ENCODE measurements around the gene NAA50.

Gene NAA50

DNA sequence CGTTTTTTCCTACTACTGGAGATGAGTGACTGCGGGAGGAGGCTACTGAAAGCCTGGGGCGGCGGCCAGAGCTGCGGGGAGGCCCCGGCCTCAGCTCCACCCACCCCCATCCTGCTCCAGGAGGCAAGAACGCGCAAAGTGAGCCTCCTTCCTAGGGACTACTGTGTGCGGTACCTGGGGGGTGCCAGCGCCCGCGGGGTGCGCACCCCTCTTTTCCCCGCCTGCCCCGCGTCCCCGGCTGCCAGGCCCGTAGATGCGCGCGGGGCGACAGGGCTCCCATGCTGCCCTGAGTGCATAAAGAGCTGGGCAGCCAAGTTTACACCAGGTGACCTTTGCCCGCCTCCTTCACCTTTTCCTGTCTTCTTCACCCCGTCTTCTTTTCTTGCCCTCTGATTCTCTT, 47.1 kb downstream of the NAA50 start:
- Histone ChIP-seq H3K4me1 (ENCODE audit: control insufficient read depth, insufficient read depth, low read length) (peaks cover 21% of the 10 kb centered on the region), H3K4me2 (ENCODE audit: low read length) (peak overlapping the region; percentile 69), H3K36me3 (ENCODE audit: insufficient read depth, low read length) (no peaks in the 10 kb centered on the region), H3K4me3 (ENCODE audit: low read length) (peak overlapping the region; percentile 44), H3K27me3 (ENCODE audit: control insufficient read depth, insufficient read depth, low read length) (no peaks in the 10 kb centered on the region), H3K9ac (ENCODE audit: low read depth, low read length) (no peak overlapping the region), H3K9me3 (replicated peaks; ENCODE audit: low read length) (no peaks in the 10 kb centered on the region)

DNA sequence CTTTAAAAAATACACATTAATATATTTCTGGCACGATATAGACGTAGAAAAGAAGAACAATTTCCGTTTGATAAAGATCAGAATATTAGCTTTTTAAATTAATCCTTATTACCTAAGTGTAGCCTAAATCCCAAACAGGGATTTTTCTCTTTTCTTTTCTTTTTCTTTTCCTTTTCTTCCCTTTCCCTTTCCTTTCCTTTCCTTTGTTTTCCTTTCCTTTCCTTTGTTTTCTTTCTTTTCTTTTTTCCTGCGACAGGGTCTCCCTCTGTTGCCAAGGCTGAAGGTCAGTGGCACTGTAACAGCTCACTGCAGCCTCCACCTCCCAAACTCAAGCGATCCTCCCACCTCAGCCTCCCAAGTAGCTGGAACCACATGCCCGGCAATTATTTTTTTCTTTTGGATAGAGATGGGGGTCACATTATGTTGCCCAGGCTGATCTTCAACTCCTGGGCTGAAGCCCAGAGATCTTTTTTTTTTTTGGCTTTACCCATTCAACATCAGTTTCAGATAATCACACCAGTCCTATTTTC, 47.8 kb downstream of the NAA50 start:
- H3K9ac ChIP-seq (ENCODE audit: low read depth, low read length): no peak overlapping the region
- no peaks in the 10 kb centered on the region for H3K36me3 ChIP-seq (ENCODE audit: insufficient read depth, low read length)
- no peaks in the 10 kb centered on the region for H3K9me3 ChIP-seq (replicated peaks; ENCODE audit: low read length)
- H3K4me1 ChIP-seq (ENCODE audit: control insufficient read depth, insufficient read depth, low read length): peaks cover 21% of the 10 kb centered on the region
- peak overlapping the region; percentile 83 for H3K4me3 ChIP-seq (ENCODE audit: low read length)
- peak overlapping the region; percentile 78 for H3K4me2 ChIP-seq (ENCODE audit: low read length)
- no peaks in the 10 kb centered on the region for H3K27me3 ChIP-seq (ENCODE audit: control insufficient read depth, insufficient read depth, low read length)

DNA sequence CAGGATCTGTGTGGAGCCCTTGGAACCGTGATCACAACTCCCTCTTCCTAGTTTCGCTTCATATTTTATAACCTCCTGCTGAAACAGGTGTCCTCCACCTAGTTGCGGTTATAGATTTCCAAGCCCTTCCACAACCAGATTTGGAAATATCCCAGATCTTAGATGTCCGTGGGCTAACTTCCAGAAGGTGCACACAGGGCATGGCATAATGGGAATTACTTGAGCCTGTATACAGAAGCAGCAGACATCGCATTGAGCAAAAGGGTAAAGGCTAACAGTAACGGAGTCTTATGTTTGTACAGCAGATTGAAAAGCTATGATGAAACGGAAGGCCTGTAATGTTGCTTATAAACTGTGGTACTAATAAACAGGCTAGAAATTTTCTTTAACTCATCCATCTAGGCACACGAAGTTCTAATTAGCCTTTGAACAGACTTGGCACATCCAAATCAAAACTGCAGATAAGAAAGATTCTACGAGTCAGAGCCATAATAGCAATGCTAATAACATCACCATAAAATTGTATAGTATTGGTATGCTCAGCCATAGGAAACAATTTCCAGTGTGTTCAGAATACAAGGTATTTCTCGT, 48.5 kb downstream of the NAA50 start:
- Histone ChIP-seq H3K9me3 (replicated peaks; ENCODE audit: low read length) (no peaks in the 10 kb centered on the region), H3K4me3 (ENCODE audit: low read length) (peak overlapping the region; percentile 83), H3K36me3 (ENCODE audit: insufficient read depth, low read length) (no peaks in the 10 kb centered on the region), H3K4me1 (ENCODE audit: control insufficient read depth, insufficient read depth, low read length) (peaks cover 21% of the 10 kb centered on the region), H3K9ac (ENCODE audit: low read depth, low read length) (peak overlapping the region; percentile 88), H3K4me2 (ENCODE audit: low read length) (peak overlapping the region; percentile 78), H3K27me3 (ENCODE audit: control insufficient read depth, insufficient read depth, low read length) (no peaks in the 10 kb centered on the region)

DNA sequence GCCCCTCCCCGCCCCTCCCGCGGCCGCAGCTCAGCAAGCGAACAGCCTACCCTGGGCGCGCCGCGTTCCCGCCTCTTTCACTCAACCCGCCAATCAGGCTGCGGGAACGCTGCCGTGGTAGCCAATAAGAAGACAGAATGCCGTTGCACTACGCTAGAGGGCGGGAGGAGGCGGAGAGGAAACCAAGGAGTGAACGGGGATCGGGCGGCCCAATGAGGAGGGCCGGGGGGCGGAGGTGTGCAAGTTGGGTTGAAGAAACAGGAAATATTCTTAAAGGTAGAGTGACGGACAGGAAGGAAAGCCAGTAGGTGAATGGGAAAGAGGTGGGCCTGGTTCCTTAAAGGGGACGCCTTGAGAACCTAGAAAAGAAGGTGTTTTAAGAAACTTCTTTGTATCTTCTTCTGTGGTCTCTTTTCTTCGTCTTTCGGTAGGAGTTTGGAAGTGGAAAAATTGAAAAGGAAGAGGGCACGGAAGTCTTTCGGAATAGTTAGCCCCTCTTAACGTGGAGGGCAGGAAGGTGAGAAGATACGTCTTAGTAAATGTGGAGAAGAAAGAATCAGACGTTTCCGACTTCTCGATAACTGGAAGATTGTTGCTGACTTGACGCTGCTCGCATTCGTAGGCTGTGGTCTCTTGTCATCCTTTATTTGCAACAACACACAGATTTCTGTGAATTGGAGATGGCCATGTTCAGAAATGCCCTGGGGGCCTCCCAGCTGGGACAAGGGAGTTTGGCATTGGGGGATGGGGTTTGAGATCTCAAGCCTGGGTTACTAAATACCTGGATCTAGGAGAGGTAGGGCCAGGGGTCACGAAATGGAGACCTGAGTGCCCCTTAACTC, 49.2 kb downstream of the NAA50 start:
- H3K9me3 ChIP-seq (replicated peaks; ENCODE audit: low read length): no peaks in the 10 kb centered on the region
- no peaks in the 10 kb centered on the region for H3K27me3 ChIP-seq (ENCODE audit: control insufficient read depth, insufficient read depth, low read length)
- no peaks in the 10 kb centered on the region for H3K36me3 ChIP-seq (ENCODE audit: insufficient read depth, low read length)
- H3K4me2 ChIP-seq (ENCODE audit: low read length): peak overlapping the region; percentile 78
- peaks cover 21% of the 10 kb centered on the region for H3K4me1 ChIP-seq (ENCODE audit: control insufficient read depth, insufficient read depth, low read length)
- H3K9ac ChIP-seq (ENCODE audit: low read depth, low read length): peak overlapping the region; percentile 90
- H3K4me3 ChIP-seq (ENCODE audit: low read length): peak overlapping the region; percentile 83

GRCh38 chr3:113695786-113696645, 50.0 kb downstream of the NAA50 start, which contains the start of gene USF3:
TSS of gene USF3 (minus strand) at chr3:113696642. CDS start at chr3:113674878, 21,764 bp downstream.
- peak within 1 kb of the TSS; percentile 85 for H3K4me2 ChIP-seq (ENCODE audit: low read length)
- no peaks in the 10 kb centered on the region for H3K27me3 ChIP-seq (ENCODE audit: control insufficient read depth, insufficient read depth, low read length)
- H3K9ac ChIP-seq (ENCODE audit: low read depth, low read length): peak within 1 kb of the TSS; percentile 90
- peak within 1 kb of the TSS; percentile 83 for H3K4me3 ChIP-seq (ENCODE audit: low read length)
- no peaks in the 10 kb centered on the region for H3K9me3 ChIP-seq (replicated peaks; ENCODE audit: low read length)
- H3K4me1 ChIP-seq (ENCODE audit: control insufficient read depth, insufficient read depth, low read length): peaks cover 21% of the 10 kb centered on the region
- no peaks in the 10 kb centered on the region for H3K36me3 ChIP-seq (ENCODE audit: insufficient read depth, low read length)

- no peaks in the 10 kb centered on the region for H3K27me3 ChIP-seq (ENCODE audit: control insufficient read depth, insufficient read depth, low read length)
- peak overlapping the region; percentile 90 for H3K9ac ChIP-seq (ENCODE audit: low read depth, low read length)
- peaks cover 21% of the 10 kb centered on the region for H3K4me1 ChIP-seq (ENCODE audit: control insufficient read depth, insufficient read depth, low read length)
- H3K4me2 ChIP-seq (ENCODE audit: low read length): peak overlapping the region; percentile 85
- H3K4me3 ChIP-seq (ENCODE audit: low read length): peak overlapping the region; percentile 76
- H3K36me3 ChIP-seq (ENCODE audit: insufficient read depth, low read length): no peaks in the 10 kb centered on the region
- H3K9me3 ChIP-seq (replicated peaks; ENCODE audit: low read length): no peaks in the 10 kb centered on the region
Measured at GRCh38 chr3:113695431-113695785, 50.6 kb downstream of the NAA50 start.

- Histone ChIP-seq H3K4me1 (ENCODE audit: control insufficient read depth, insufficient read depth, low read length) (peaks cover 13% of the 10 kb centered on the region), H3K4me2 (ENCODE audit: low read length) (no peak overlapping the region), H3K9ac (ENCODE audit: low read depth, low read length) (no peak overlapping the region), H3K36me3 (ENCODE audit: insufficient read depth, low read length) (no peaks in the 10 kb centered on the region), H3K4me3 (ENCODE audit: low read length) (no peak overlapping the region), H3K27me3 (ENCODE audit: control insufficient read depth, insufficient read depth, low read length) (no peaks in the 10 kb centered on the region), H3K9me3 (replicated peaks; ENCODE audit: low read length) (no peaks in the 10 kb centered on the region)
Measured at GRCh38 chr3:113690482-113690881, 55.6 kb downstream of the NAA50 start.

GRCh38 chr3:113685956-113686721, 59.9 kb downstream of the NAA50 start:
- H3K9me3 ChIP-seq (replicated peaks; ENCODE audit: low read length): no peaks in the 10 kb centered on the region
- no peaks in the 10 kb centered on the region for H3K36me3 ChIP-seq (ENCODE audit: insufficient read depth, low read length)
- no peak overlapping the region for H3K9ac ChIP-seq (ENCODE audit: low read depth, low read length)
- no peak overlapping the region for H3K4me2 ChIP-seq (ENCODE audit: low read length)
- H3K27me3 ChIP-seq (ENCODE audit: control insufficient read depth, insufficient read depth, low read length): no peaks in the 10 kb centered on the region
- no peak overlapping the region for H3K4me3 ChIP-seq (ENCODE audit: low read length)
- peaks cover 7% of the 10 kb centered on the region for H3K4me1 ChIP-seq (ENCODE audit: control insufficient read depth, insufficient read depth, low read length)

- Histone ChIP-seq H3K4me3 (ENCODE audit: low read length) (no peak overlapping the region), H3K36me3 (ENCODE audit: insufficient read depth, low read length) (no peaks in the 10 kb centered on the region), H3K4me2 (ENCODE audit: low read length) (no peak overlapping the region), H3K27me3 (ENCODE audit: control insufficient read depth, insufficient read depth, low read length) (no peaks in the 10 kb centered on the region), H3K9ac (ENCODE audit: low read depth, low read length) (no peak overlapping the region), H3K4me1 (ENCODE audit: control insufficient read depth, insufficient read depth, low read length) (peaks cover 7% of the 10 kb centered on the region), H3K9me3 (replicated peaks; ENCODE audit: low read length) (no peaks in the 10 kb centered on the region)
Measured at GRCh38 chr3:113685124-113685523, 60.9 kb downstream of the NAA50 start.

- Histone ChIP-seq H3K4me1 (ENCODE audit: control insufficient read depth, insufficient read depth, low read length) (peaks cover 7% of the 10 kb centered on the region), H3K4me2 (ENCODE audit: low read length) (no peak overlapping the region), H3K4me3 (ENCODE audit: low read length) (no peak overlapping the region), H3K27me3 (ENCODE audit: control insufficient read depth, insufficient read depth, low read length) (no peaks in the 10 kb centered on the region), H3K36me3 (ENCODE audit: insufficient read depth, low read length) (no peaks in the 10 kb centered on the region), H3K9ac (ENCODE audit: low read depth, low read length) (no peak overlapping the region), H3K9me3 (replicated peaks; ENCODE audit: low read length) (no peaks in the 10 kb centered on the region)
Measured at GRCh38 chr3:113684271-113684819, 61.7 kb downstream of the NAA50 start.

All from skeletal muscle satellite cell (primary cell).